Measurements from ENCODE around the gene CERT1.

CERT1 gene

DNA sequence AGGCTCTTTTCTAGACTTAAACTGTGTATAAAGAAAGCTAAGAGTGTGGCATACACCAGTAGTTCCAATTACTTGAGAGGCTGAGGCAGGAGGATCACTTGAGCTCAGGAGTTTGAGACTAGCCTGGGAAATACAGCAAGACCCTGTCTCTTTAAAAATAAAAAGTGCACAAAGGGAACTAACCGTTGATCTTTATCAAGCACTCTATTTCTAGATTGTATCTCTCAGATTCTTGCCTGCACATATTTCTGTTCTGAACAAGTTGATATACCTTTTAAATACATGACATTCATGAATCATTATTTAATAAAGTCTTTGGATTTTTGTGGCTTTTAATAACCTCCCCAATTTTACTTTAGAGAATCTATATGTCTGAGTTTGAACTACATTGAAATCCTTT lies 127.2 kb downstream of the CERT1 start:
- H3K27me3 ChIP-seq (ENCODE audit: insufficient read depth, low read length, poor library complexity), result no peaks in the 10 kb centered on the region
- TF ChIP-seq EZH2 (IDR thresholded peaks at IDR 0.05; ENCODE audit: borderline replicate concordance, low read depth, low read length, severe bottlenecking) (no peak), CTCF (IDR thresholded peaks at IDR 0.05; ENCODE audit: borderline replicate concordance, extremely low read depth, low read length, poor library complexity, severe bottlenecking) (no peak)
- no peak overlapping the region for H3K4me2 ChIP-seq (ENCODE audit: insufficient read depth, low read length)
- no peaks in the 10 kb centered on the region for H4K20me1 ChIP-seq (ENCODE audit: insufficient read depth, low read length)
- no peaks in the 10 kb centered on the region for H3K9me3 ChIP-seq (ENCODE audit: insufficient read depth, low read length, severe bottlenecking)
- H3K9ac ChIP-seq (ENCODE audit: low read depth, low read length), result no peak overlapping the region
- H3K4me3 ChIP-seq (ENCODE audit: low read depth in 1 of 2, low read length in 2 of 2), result no peak overlapping the region
- H3K79me2 ChIP-seq (ENCODE audit: insufficient read depth, low read length), result no peaks in the 10 kb centered on the region
- H3K36me3 ChIP-seq (ENCODE audit: insufficient read depth, low read length), result peaks cover 61% of the 10 kb centered on the region; the same call in 1 of the 2 replicates
- no peaks in the 10 kb centered on the region for H3K4me1 ChIP-seq (ENCODE audit: insufficient read depth, low read length)
- H3K27ac ChIP-seq (ENCODE audit: low read length), result no peak overlapping the region
- DNase-seq (no peak), ATAC-seq (ENCODE audit: insufficient read depth, low read depth) (no peak)
- no peak overlapping the region for H2AFZ ChIP-seq (ENCODE audit: low read depth, low read length)

- Histone ChIP-seq H3K36me3 (ENCODE audit: insufficient read depth, low read length) (peaks cover 64% of the 10 kb centered on the region), H2AFZ (ENCODE audit: low read depth, low read length) (no peak overlapping the region), H3K4me3 (ENCODE audit: low read depth in 1 of 2, low read length in 2 of 2) (no peak overlapping the region), H3K79me2 (ENCODE audit: insufficient read depth, low read length) (no peaks in the 10 kb centered on the region), H3K27me3 (ENCODE audit: insufficient read depth, low read length, poor library complexity) (no peaks in the 10 kb centered on the region), H3K4me2 (ENCODE audit: insufficient read depth, low read length) (no peak overlapping the region), H3K27ac (ENCODE audit: low read length) (no peak overlapping the region), H3K9me3 (ENCODE audit: insufficient read depth, low read length, severe bottlenecking) (no peaks in the 10 kb centered on the region), H3K9ac (ENCODE audit: low read depth, low read length) (no peak overlapping the region), H4K20me1 (ENCODE audit: insufficient read depth, low read length) (no peaks in the 10 kb centered on the region), H3K4me1 (ENCODE audit: insufficient read depth, low read length) (no peaks in the 10 kb centered on the region)
- no peak for ATAC-seq (ENCODE audit: insufficient read depth, low read depth)
- no peak for DNase-seq
- TF ChIP-seq EZH2 (IDR thresholded peaks at IDR 0.05; ENCODE audit: borderline replicate concordance, low read depth, low read length, severe bottlenecking) (no peak), CTCF (IDR thresholded peaks at IDR 0.05; ENCODE audit: borderline replicate concordance, extremely low read depth, low read length, poor library complexity, severe bottlenecking) (no peak)
Observed at GRCh38 chr5:75381456-75381855, 130.0 kb downstream of the CERT1 start.

DNA sequence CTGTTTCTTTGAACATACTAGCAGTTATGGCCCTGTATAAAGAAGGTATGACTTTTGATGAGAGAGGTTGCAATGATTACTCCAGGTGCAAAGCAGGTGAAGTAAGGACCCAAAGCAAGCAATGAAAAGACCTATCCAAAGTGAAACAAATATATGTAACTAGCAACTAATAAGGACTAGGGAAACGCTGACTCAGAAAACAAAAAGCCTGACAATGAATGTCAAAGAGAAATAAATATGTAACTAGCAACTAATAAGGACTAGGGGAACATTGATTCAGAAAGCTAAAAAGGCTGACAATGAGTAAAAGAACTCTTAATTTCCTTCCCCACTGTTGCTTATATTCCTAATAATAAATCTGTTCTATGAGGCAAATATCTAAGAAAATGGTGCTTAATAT lies 131.3 kb downstream of the CERT1 start:
- H3K27ac ChIP-seq (ENCODE audit: low read length), result no peak overlapping the region
- no peaks in the 10 kb centered on the region for H3K79me2 ChIP-seq (ENCODE audit: insufficient read depth, low read length)
- H3K9ac ChIP-seq (ENCODE audit: low read depth, low read length), result no peak overlapping the region
- H3K4me3 ChIP-seq (ENCODE audit: low read depth in 1 of 2, low read length in 2 of 2), result no peak overlapping the region
- no peak overlapping the region for H2AFZ ChIP-seq (ENCODE audit: low read depth, low read length)
- peaks cover 64% of the 10 kb centered on the region for H3K36me3 ChIP-seq (ENCODE audit: insufficient read depth, low read length)
- H4K20me1 ChIP-seq (ENCODE audit: insufficient read depth, low read length), result no peaks in the 10 kb centered on the region
- no peaks in the 10 kb centered on the region for H3K27me3 ChIP-seq (ENCODE audit: insufficient read depth, low read length, poor library complexity)
- TF ChIP-seq EZH2 (IDR thresholded peaks at IDR 0.05; ENCODE audit: borderline replicate concordance, low read depth, low read length, severe bottlenecking) (no peak), CTCF (IDR thresholded peaks at IDR 0.05; ENCODE audit: borderline replicate concordance, extremely low read depth, low read length, poor library complexity, severe bottlenecking) (no peak)
- no peak for DNase-seq
- H3K4me1 ChIP-seq (ENCODE audit: insufficient read depth, low read length), result no peaks in the 10 kb centered on the region
- H3K4me2 ChIP-seq (ENCODE audit: insufficient read depth, low read length), result no peak overlapping the region
- no peak for ATAC-seq (ENCODE audit: insufficient read depth, low read depth)
- H3K9me3 ChIP-seq (ENCODE audit: insufficient read depth, low read length, severe bottlenecking), result no peaks in the 10 kb centered on the region

- no peak for DNase-seq
- H3K27me3 ChIP-seq (ENCODE audit: insufficient read depth, low read length, poor library complexity), result no peaks in the 10 kb centered on the region
- no peak overlapping the region for H3K4me3 ChIP-seq (ENCODE audit: low read depth in 1 of 2, low read length in 2 of 2)
- TF ChIP-seq CTCF (IDR thresholded peaks at IDR 0.05; ENCODE audit: borderline replicate concordance, extremely low read depth, low read length, poor library complexity, severe bottlenecking) (no peak), EZH2 (IDR thresholded peaks at IDR 0.05; ENCODE audit: borderline replicate concordance, low read depth, low read length, severe bottlenecking) (no peak)
- peaks cover 47% of the 10 kb centered on the region for H3K36me3 ChIP-seq (ENCODE audit: insufficient read depth, low read length)
- no peaks in the 10 kb centered on the region for H3K79me2 ChIP-seq (ENCODE audit: insufficient read depth, low read length)
- H3K27ac ChIP-seq (ENCODE audit: low read length), result no peak overlapping the region
- no peak overlapping the region for H3K4me2 ChIP-seq (ENCODE audit: insufficient read depth, low read length)
- no peak overlapping the region for H2AFZ ChIP-seq (ENCODE audit: low read depth, low read length)
- no peaks in the 10 kb centered on the region for H4K20me1 ChIP-seq (ENCODE audit: insufficient read depth, low read length)
- no peak for ATAC-seq (ENCODE audit: insufficient read depth, low read depth)
- H3K9me3 ChIP-seq (ENCODE audit: insufficient read depth, low read length, severe bottlenecking), result no peaks in the 10 kb centered on the region
- H3K4me1 ChIP-seq (ENCODE audit: insufficient read depth, low read length), result no peaks in the 10 kb centered on the region
- H3K9ac ChIP-seq (ENCODE audit: low read depth, low read length), result no peak overlapping the region
Observed at GRCh38 chr5:75375414-75375813, 136.0 kb downstream of the CERT1 start.

Data from DND-41 (cell line).